Measurements from ENCODE around the gene CNTNAP2. TPM values are rescaled to one million over a fixed set of nuclear protein-coding genes. Genes with fewer than 3 reads are reported as not detected.

The CNTNAP2 gene
- total and polyA plus RNA-seq, 3 experiments from 2014 or later: not detected

DNA sequence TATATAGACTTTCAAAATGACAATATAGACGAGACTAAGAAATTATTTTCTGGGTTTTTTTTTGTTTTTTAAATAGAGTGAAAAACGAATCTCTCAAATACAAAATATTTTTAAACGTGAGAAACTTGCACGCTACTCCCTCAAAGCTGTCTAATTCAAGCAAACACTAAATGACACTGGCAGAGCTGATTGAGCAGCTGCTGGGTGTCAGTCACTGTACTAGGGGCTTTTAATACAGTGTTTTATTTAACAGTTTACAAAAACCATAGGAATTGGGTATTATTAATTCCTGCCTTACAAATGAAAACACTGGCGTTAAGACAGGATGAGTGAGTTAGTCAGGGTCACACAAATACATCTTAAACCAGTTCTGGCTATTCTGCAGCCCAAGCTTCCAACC lies 1264.3 kb downstream of the CNTNAP2 start:
- Mint-ChIP-seq H3K9me3 (peaks cover 2 to 13% (median 6%) of the 10 kb centered on the region in 5 donors), H3K36me3 (no peaks in the 10 kb centered on the region), H3K4me1 (no peaks in the 10 kb centered on the region), H3K4me3 (no peak overlapping the region), H3K27me3 (no peaks in the 10 kb centered on the region), H3K27ac (no peak overlapping the region)
- H3K4me3 ChIP-seq (ENCODE audit: low read length): no peak overlapping the region
- no peaks in the 10 kb centered on the region for H3K4me1 ChIP-seq (ENCODE audit: insufficient read depth, low read length)
- ChIA-PET POLR2A (no interaction called here), CTCF (no interaction called here)
- H3K9me3 ChIP-seq (ENCODE audit: low read length): no peaks in the 10 kb centered on the region
- H3K27ac ChIP-seq (ENCODE audit: low read depth, low read length): no peak overlapping the region
- no peak for DNase-seq
- no peaks in the 10 kb centered on the region for H3K36me3 ChIP-seq (ENCODE audit: insufficient read depth, low read length)
- no peaks in the 10 kb centered on the region for H3K27me3 ChIP-seq (ENCODE audit: insufficient read depth, low read length, poor library complexity, severe bottlenecking)

DNA sequence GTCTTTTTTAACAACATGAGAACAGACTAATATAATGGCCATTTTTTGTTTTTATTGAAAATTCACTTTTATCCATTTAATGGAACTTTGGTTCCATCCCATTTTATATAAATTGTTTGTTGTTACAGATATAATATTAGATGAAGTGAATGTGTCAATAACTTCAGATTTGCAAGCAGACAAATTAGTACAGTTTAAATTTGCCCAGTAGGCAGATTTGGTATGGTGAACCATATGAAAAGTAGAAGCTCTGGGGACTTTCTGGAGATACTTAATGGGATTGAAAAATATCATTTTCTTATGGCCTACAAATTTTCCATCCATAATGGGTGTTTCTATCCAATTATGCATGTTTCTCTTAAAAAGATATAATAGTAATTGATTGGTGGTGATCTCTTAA lies 1277.7 kb downstream of the CNTNAP2 start:
- CTCF ChIA-PET: no interaction called here
- Mint-ChIP-seq H3K27ac (no peak overlapping the region), H3K9me3 (peaks cover 4 to 23% (median 8%) of the 10 kb centered on the region in 5 donors), H3K27me3 (no peaks in the 10 kb centered on the region), H3K4me3 (no peak overlapping the region), H3K4me1 (no peaks in the 10 kb centered on the region), H3K36me3 (no peaks in the 10 kb centered on the region)
- Histone ChIP-seq H3K4me1 (ENCODE audit: insufficient read depth, low read length) (no peaks in the 10 kb centered on the region), H3K9me3 (ENCODE audit: low read length) (no peaks in the 10 kb centered on the region), H3K36me3 (ENCODE audit: insufficient read depth, low read length) (no peaks in the 10 kb centered on the region), H3K27ac (ENCODE audit: low read depth, low read length) (no peak overlapping the region), H3K4me3 (ENCODE audit: low read length) (no peak overlapping the region), H3K27me3 (ENCODE audit: insufficient read depth, low read length, poor library complexity, severe bottlenecking) (no peaks in the 10 kb centered on the region)
- no peak for DNase-seq
- POLR2A ChIA-PET: no interaction called here

DNA sequence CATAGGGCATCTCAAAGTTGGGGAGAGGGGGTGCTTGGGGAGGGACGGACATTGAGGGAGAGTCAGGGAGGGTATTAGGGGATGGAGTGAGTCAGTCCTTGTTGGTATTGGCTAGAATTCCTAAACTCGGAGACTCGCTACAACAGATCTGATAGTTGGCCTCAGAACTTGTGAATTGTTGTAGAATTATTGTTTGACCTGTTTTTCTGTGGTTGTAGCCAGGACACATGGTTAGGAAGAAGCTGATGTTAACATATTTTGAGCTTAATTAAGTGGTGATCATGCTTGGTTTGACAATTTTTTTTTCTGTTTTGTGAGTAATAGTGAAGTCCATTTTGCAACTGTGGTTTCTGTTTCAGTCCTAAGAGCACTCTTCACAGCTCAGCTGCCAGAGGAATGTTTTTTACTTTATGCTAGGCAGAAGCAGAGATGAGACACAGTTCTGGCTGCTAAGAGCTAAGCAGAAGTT lies 1283.7 kb downstream of the CNTNAP2 start:
- Histone ChIP-seq H3K27me3 (ENCODE audit: insufficient read depth, low read length, poor library complexity, severe bottlenecking) (no peaks in the 10 kb centered on the region), H3K36me3 (ENCODE audit: insufficient read depth, low read length) (no peaks in the 10 kb centered on the region), H3K4me1 (ENCODE audit: insufficient read depth, low read length) (no peaks in the 10 kb centered on the region), H3K9me3 (ENCODE audit: low read length) (no peaks in the 10 kb centered on the region), H3K27ac (ENCODE audit: low read depth, low read length) (no peak overlapping the region), H3K4me3 (ENCODE audit: low read length) (no peak overlapping the region)
- Mint-ChIP-seq H3K9me3 (peaks cover 6 to 29% (median 11%) of the 10 kb centered on the region in 5 donors), H3K4me3 (no peak overlapping the region), H3K27me3 (no peaks in the 10 kb centered on the region), H3K4me1 (no peaks in the 10 kb centered on the region), H3K36me3 (peaks cover 0 to 2% (median 0%) of the 10 kb centered on the region in 3 donors), H3K27ac (no peak overlapping the region)
- no peak for DNase-seq
- ChIA-PET POLR2A (no interaction called here), CTCF (no interaction called here)

DNA sequence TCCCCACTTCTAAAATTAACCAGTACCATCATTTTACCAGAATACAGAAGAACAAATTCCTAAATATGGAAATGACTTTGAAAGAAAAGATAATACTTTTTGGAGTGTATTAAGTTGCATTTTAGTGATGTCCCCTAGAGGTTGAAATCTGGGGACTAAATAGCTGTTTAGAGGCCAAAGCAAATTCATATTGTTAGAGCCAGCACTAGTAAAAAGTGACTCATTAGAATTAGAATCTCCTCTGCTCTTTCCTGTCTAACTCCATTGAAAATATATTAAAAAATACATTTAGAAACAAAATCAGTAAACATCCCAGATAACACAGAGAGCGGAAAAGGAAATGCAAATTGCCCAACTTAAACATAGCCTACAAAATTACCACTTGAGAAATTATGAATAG lies 1284.3 kb downstream of the CNTNAP2 start:
- no peak overlapping the region for H3K27ac ChIP-seq (ENCODE audit: low read depth, low read length)
- no peaks in the 10 kb centered on the region for H3K4me1 ChIP-seq (ENCODE audit: insufficient read depth, low read length)
- Mint-ChIP-seq H3K27me3 (no peaks in the 10 kb centered on the region), H3K9me3 (peaks cover 6 to 33% (median 11%) of the 10 kb centered on the region in 5 donors), H3K27ac (no peak overlapping the region), H3K36me3 (peaks cover 0 to 2% (median 0%) of the 10 kb centered on the region in 3 donors), H3K4me1 (no peaks in the 10 kb centered on the region), H3K4me3 (no peak overlapping the region)
- H3K4me3 ChIP-seq (ENCODE audit: low read length): no peak overlapping the region
- no peaks in the 10 kb centered on the region for H3K9me3 ChIP-seq (ENCODE audit: low read length)
- H3K27me3 ChIP-seq (ENCODE audit: insufficient read depth, low read length, poor library complexity, severe bottlenecking): no peaks in the 10 kb centered on the region
- ChIA-PET POLR2A (no interaction called here), CTCF (no interaction called here)
- no peaks in the 10 kb centered on the region for H3K36me3 ChIP-seq (ENCODE audit: insufficient read depth, low read length)
- DNase-seq: no peak

DNA sequence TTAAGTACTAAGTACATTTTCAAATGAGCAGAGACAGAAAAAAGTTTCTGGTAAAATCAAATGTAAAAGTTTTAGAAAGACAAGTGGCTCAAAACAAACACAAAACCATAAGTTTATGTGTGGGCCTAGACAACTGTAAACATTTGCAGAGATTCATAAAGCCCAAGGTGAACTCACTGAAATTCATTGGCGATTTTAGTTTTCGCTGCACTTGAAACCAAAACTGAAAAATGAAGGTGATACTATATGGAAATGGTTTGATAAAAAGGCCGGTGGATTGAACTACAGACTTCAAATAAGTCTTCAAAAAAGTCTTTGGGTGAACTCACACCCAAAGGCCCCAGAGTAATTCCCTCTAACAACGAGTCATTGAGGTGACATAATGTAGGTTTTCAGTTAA lies 1289.0 kb downstream of the CNTNAP2 start:
- ChIA-PET CTCF (no interaction called here), POLR2A (no interaction called here)
- no peaks in the 10 kb centered on the region for H3K27me3 ChIP-seq (ENCODE audit: insufficient read depth, low read length, poor library complexity, severe bottlenecking)
- Mint-ChIP-seq H3K27ac (no peak overlapping the region), H3K27me3 (no peaks in the 10 kb centered on the region), H3K9me3 (peaks cover 9 to 36% (median 21%) of the 10 kb centered on the region in 5 donors), H3K36me3 (peaks cover 0 to 2% (median 0%) of the 10 kb centered on the region in 3 donors), H3K4me1 (no peaks in the 10 kb centered on the region), H3K4me3 (no peak overlapping the region)
- H3K36me3 ChIP-seq (ENCODE audit: insufficient read depth, low read length): no peaks in the 10 kb centered on the region
- no peaks in the 10 kb centered on the region for H3K4me1 ChIP-seq (ENCODE audit: insufficient read depth, low read length)
- no peaks in the 10 kb centered on the region for H3K9me3 ChIP-seq (ENCODE audit: low read length)
- no peak overlapping the region for H3K27ac ChIP-seq (ENCODE audit: low read depth, low read length)
- H3K4me3 ChIP-seq (ENCODE audit: low read length): no peak overlapping the region
- DNase-seq: no peak

DNA sequence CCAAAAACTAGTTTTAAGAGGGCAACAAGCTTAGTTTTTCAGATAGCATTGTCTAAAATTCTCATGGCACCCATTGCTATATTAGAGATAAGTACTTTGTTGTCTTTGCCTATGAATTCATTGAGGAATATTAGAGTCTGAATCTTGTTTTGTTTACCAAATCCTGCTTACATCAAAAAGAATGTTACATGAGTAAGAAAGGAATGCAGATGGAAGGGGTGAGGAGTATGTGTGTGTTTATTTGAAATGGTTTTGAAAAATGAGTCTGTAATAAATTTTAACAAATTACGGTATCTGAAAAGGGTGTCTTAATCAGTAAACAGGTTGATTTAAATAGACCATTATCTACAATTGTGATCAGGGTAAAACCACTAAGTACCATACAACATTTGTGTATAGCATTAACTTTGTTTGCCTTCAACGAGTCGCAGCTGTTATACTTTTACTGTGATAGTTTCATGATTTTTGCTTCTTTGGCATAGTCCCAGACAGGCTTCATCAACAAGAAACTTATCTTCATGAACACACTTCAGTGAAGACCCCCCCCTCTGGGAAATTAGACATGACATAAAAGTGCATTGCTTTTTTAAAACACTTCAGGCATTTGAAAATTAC lies 1290.0 kb downstream of the CNTNAP2 start:
- ChIA-PET POLR2A (no interaction called here), CTCF (no interaction called here)
- H3K27ac ChIP-seq (ENCODE audit: low read depth, low read length): no peak overlapping the region
- H3K36me3 ChIP-seq (ENCODE audit: insufficient read depth, low read length): no peaks in the 10 kb centered on the region
- no peaks in the 10 kb centered on the region for H3K4me1 Mint-ChIP-seq
- peaks cover 0 to 2% (median 0%) of the 10 kb centered on the region in 3 donors for H3K36me3 Mint-ChIP-seq
- H3K9me3 ChIP-seq (ENCODE audit: low read length): no peaks in the 10 kb centered on the region
- H3K4me3 Mint-ChIP-seq: no peak overlapping the region
- no peaks in the 10 kb centered on the region for H3K27me3 ChIP-seq (ENCODE audit: insufficient read depth, low read length, poor library complexity, severe bottlenecking)
- no peak for DNase-seq
- H3K27me3 Mint-ChIP-seq: no peaks in the 10 kb centered on the region
- H3K27ac Mint-ChIP-seq: no peak overlapping the region
- H3K9me3 Mint-ChIP-seq: peaks cover 9 to 31% (median 15%) of the 10 kb centered on the region in 5 donors
- no peak overlapping the region for H3K4me3 ChIP-seq (ENCODE audit: low read length)
- no peaks in the 10 kb centered on the region for H3K4me1 ChIP-seq (ENCODE audit: insufficient read depth, low read length)

DNA sequence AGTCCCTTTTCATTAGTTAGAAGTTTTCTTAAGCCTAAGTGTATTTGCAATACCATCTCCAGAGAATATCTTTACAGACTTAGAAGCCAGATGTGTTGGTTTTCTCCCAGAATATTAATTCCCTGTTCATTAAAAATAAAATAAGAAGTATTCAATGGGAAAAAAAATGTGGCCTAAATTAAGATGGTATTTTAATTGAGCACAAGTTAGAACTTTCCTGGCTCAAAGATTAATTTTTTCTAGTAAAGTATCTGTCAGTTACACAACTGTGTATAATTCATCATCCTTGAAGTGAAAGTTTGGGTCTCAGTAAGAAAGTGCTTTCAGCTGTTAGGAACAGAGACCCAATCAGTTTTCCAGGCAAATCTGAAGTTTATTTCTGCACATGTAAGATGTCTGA lies 1294.5 kb downstream of the CNTNAP2 start:
- Histone ChIP-seq H3K4me3 (ENCODE audit: low read length) (no peak overlapping the region), H3K36me3 (ENCODE audit: insufficient read depth, low read length) (no peaks in the 10 kb centered on the region), H3K9me3 (ENCODE audit: low read length) (no peaks in the 10 kb centered on the region), H3K27me3 (ENCODE audit: insufficient read depth, low read length, poor library complexity, severe bottlenecking) (no peaks in the 10 kb centered on the region), H3K4me1 (ENCODE audit: insufficient read depth, low read length) (no peaks in the 10 kb centered on the region), H3K27ac (ENCODE audit: low read depth, low read length) (no peak overlapping the region)
- Mint-ChIP-seq H3K27me3 (no peaks in the 10 kb centered on the region), H3K4me3 (no peak overlapping the region), H3K27ac (no peak overlapping the region), H3K4me1 (no peaks in the 10 kb centered on the region), H3K9me3 (peaks cover 11 to 24% (median 16%) of the 10 kb centered on the region in 5 donors), H3K36me3 (no peaks in the 10 kb centered on the region)
- no peak for DNase-seq
- ChIA-PET CTCF (no interaction called here), POLR2A (no interaction called here)

DNA sequence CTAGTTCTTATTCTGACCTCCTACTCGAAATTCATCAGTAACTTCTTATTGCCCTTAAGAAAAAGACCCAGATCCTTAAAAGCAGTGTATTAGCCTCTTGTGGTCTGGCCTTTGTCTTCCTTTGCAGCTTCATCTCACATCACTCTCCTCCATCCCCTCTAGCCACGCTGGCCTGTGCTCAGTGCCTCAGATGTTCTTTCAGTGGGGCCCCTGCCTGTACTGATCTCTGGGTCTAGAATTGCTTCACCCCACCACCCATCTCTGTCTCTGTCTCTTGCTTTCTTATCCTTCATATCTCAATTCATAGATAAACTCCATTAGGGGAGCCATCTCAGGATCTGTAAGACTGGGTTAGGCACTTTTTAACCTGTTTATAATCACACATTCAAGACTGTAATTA lies 1295.5 kb downstream of the CNTNAP2 start:
- Mint-ChIP-seq H3K4me1 (no peaks in the 10 kb centered on the region), H3K4me3 (no peak overlapping the region), H3K27me3 (no peaks in the 10 kb centered on the region), H3K9me3 (peaks cover 8 to 26% (median 15%) of the 10 kb centered on the region in 5 donors), H3K36me3 (no peaks in the 10 kb centered on the region), H3K27ac (no peak overlapping the region)
- CTCF ChIA-PET: no interaction called here
- Histone ChIP-seq H3K36me3 (ENCODE audit: insufficient read depth, low read length) (no peaks in the 10 kb centered on the region), H3K4me3 (ENCODE audit: low read length) (no peak overlapping the region), H3K4me1 (ENCODE audit: insufficient read depth, low read length) (no peaks in the 10 kb centered on the region), H3K9me3 (ENCODE audit: low read length) (no peaks in the 10 kb centered on the region), H3K27me3 (ENCODE audit: insufficient read depth, low read length, poor library complexity, severe bottlenecking) (no peaks in the 10 kb centered on the region), H3K27ac (ENCODE audit: low read depth, low read length) (no peak overlapping the region)
- POLR2A ChIA-PET: no interaction called here
- no peak for DNase-seq

Data from CD8-positive, alpha-beta memory T cell (primary cell).